HG02885 (cell line): ENCODE data around the gene GMPPA.
A peak's percentile ranks its signal among the peaks of the same experiment; 100 is the strongest.

ENCODE experiments used
- ATAC-seq: cut with Tn5 transposase; IDR thresholded peaks from one replicate; pipeline ENCODE4 v1.9.1; 2021; ENCODE audit warnings: mild to moderate bottlenecking; ENCODE audit not compliant: unreplicated experiment, poor library complexity

GMPPA gene

GRCh38 chr2:219498280-219499057, at the start of gene GMPPA:
Gene GMPPA, plus strand, starts transcription at chr2:219498891. Its CDS starts 1,085 bp downstream, at chr2:219499976.
- ATAC-seq = peak; percentile 94

GRCh38 chr2:219449609-219450008, 49.1 kb upstream of the GMPPA start:
- ATAC-seq = no peak

GRCh38 chr2:219451661-219452360, 46.9 kb upstream of the GMPPA start:
- no peak for ATAC-seq

GRCh38 chr2:219452361-219453317, 46.1 kb upstream of the GMPPA start:
- no peak for ATAC-seq

- ATAC-seq = no peak
These were observed 44.8 kb upstream of the GMPPA start for GRCh38 chr2:219453671-219454590.

GRCh38 chr2:219455581-219455980, 43.1 kb upstream of the GMPPA start:
- no peak for ATAC-seq

- no peak for ATAC-seq
These were observed 40.8 kb upstream of the GMPPA start for GRCh38 chr2:219457784-219458369.

- no peak for ATAC-seq
These were observed 39.7 kb upstream of the GMPPA start for GRCh38 chr2:219458996-219459395.

- ATAC-seq = peak; percentile 76
These were observed 39.0 kb upstream of the GMPPA start for GRCh38 chr2:219459460-219460311.

- no peak for ATAC-seq
These were observed 38.2 kb upstream of the GMPPA start for GRCh38 chr2:219460424-219460926.

GRCh38 chr2:219461047-219461514, 37.6 kb upstream of the GMPPA start:
- no peak for ATAC-seq

GRCh38 chr2:219461669-219462068, 37.0 kb upstream of the GMPPA start:
- ATAC-seq = no peak

- ATAC-seq = no peak
These were observed 36.3 kb upstream of the GMPPA start for GRCh38 chr2:219462349-219462748.

- ATAC-seq = no peak
These were observed 34.2 kb upstream of the GMPPA start for GRCh38 chr2:219464286-219465032.

- ATAC-seq = no peak
These were observed 32.8 kb upstream of the GMPPA start for GRCh38 chr2:219465659-219466561.
